GM21367 (cell line): ENCODE measurements around the gene CD300E.
"Not testable (repeated sequence)": the region's sequence is repeated elsewhere in the genome, so short reads cannot be mapped to it uniquely, and the experiment has no call there.

Source experiments
- ATAC-seq: cut with Tn5 transposase; IDR thresholded peaks from one replicate; pipeline ENCODE4 v1.9.1; 2021; ENCODE audit not compliant: unreplicated experiment

CD300E gene

DNA sequence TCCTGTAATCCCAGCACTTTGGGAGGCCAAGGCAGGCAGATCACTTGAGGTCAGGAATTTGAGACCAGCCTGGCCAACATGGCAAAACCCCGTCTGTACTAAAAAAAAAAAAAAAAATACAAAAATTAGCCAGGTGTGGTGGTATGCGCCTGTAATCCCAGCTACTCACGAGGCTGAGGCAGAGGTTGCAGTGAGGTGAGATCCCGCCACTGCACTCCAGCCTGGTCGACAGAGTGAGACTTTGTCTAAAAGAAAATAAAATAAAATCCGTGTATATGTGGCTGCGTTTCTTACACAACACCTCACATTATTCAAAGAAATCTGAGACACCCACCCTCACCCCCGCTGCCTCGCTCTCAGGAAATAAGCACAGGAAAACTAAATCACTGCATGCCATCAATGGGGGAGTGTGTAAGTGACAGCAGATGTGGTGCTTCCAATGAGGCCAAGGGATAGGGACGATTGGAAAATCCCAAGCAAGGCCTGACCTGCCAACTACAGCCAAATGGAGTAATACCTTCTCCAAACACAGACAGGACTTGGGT lies 13.1 kb upstream of the CD300E start:
- ATAC-seq = not testable (repeated sequence)

DNA sequence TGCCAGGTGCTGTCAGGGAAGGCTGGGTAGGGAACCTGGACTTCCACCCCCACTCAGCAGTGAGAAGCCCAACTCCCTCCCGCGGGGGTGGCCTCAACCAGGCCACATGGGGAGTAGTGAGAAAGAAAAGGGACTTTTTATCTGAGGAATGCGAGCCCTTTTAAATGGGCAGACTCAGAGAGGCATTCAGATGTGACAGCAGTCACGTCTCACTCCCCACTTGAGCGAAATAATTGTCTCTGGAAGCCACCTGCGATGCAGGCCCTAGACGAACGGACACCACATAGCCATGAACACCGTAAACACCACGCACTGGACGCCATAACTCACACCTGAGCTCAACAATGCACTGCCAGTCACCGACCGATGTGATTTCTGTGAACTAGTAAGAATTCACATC lies 11.9 kb upstream of the CD300E start:
- no peak for ATAC-seq

DNA sequence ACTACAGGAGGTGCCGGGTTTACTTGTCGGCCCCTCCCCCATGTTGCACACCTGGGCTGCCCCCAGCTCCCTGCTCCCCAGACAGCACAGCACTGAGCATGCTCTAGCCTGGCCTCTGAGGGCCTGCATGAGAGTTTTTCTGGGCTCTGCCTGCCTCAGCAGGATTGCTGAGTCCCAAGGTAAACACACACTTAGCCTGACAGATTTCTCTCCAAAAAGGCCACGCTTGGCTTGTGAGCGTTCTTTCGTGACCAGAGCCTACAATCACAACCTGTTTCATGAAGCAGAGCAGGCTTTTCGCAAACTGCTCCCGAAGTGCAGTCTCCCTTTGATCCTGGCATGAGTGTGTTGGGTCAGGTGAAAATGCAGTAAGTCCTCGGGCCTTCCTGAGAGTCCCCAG lies 9.8 kb upstream of the CD300E start:
- ATAC-seq = no peak

DNA sequence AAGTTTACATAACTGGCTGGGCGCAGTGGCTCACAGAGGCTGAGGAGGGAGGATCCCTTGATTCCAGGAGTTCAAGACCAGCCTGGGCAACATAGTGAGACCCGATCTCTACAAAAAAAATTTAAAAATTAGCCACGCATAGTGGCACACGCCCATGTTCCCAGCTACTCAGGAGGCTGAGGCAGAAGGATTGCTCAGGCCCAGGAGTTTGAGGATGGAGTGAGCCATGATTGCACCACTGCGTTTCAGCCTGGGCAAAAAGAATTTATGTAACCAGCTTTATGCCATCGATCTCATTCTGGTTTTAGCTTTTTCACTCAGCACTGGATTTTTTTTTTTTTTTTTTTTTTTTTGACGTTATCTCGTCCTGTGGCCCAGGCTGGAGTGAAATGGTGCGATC lies 9.1 kb upstream of the CD300E start:
- no peak for ATAC-seq

GRCh38 chr17:74631468-74632450 lies 8.2 kb upstream of the CD300E start:
- no peak for ATAC-seq

GRCh38 chr17:74630251-74630650 lies 6.7 kb upstream of the CD300E start:
- ATAC-seq = not testable (repeated sequence)

- no peak for ATAC-seq
These were observed 2.1 kb upstream of the CD300E start for GRCh38 chr17:74625661-74626060.

DNA sequence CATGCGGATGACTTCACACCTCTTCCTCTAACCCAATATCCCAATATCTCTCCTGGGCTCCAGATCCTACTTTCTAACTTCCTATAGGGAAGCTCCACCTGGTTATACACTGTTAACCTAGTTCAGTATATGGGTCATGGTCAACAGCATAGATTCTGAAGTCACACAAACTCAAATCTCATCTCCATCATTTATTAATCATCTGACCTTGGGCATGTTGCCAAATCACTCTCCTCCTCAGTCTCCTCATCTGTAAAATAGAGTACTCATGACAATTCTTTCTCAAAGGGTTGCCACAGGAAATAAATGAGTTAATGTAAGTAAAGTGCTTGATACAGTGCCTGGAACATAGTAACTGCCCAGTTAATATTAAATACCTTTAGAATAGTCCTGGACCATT lies 593 bp upstream of the CD300E start:
- no peak for ATAC-seq

DNA sequence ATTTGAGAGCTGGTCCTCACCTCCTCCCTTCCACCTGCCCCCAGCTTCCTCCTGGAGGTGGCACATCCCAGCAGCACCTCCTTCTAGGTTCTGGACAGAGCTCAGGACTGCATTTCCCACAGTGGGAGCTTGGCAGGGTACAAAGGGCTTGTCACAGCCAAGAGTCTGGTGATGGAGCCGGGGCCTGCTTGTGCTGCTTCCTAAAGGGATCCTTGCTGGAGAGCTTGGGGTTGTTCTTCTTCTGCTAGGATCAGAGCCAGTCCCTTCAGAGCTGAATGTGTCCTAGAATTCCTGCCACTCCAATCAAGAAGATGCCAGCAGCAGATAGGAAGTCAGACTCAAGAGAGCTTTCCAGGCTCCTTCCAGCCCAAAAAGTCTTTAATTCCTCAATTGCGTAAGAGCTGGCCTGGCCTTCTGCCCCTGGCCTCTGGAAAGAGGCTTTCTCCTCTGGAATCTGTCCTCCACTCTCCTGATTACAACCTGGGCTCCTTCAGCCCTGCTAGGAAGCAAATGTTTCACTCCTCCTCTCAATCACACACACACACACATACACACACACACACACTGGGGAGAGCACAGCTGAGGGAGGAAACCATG lies 4.4 kb downstream of the CD300E start:
- ATAC-seq = no peak

DNA sequence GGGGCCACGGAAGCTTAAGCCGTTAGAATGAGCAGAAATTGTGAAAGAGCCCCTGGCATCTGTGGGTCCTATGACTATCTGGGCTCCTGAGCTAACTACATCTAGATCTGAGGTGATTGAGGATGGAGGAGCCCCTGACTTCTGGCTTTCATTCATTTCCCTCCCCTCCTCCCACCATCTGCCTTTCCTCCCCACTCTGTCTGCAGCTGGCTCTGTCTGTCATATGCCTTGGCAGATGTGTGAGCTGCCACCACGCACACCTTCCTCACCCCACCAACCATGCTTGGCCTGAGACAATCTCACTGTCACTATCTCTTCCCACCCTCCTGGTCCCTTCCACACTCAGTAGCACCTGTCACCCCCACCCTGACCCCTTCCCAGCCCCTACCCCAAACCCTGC lies 5.1 kb downstream of the CD300E start:
- ATAC-seq = no peak

DNA sequence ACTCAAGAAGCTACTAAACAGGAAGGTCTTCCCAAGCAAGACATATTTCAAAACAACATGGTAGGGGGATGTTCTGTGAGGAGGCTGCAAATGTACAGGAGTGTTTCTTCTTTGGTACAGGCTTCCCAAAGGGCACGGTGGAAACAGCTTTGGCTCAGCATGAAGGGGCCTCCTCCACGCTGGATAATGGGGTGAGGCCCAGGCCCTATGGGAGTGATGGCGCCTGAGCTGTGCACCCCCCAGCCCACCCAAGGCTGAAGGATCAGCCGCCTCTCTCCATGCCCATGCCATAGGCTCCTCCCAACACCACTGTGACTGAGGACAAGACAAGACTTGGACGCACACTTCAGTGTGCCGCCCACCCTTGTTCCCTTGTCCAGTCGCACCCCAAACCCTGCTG lies 6.8 kb downstream of the CD300E start:
- no peak for ATAC-seq

GRCh38 chr17:74612046-74612445 lies 11.5 kb downstream of the CD300E start:
- no peak for ATAC-seq

DNA sequence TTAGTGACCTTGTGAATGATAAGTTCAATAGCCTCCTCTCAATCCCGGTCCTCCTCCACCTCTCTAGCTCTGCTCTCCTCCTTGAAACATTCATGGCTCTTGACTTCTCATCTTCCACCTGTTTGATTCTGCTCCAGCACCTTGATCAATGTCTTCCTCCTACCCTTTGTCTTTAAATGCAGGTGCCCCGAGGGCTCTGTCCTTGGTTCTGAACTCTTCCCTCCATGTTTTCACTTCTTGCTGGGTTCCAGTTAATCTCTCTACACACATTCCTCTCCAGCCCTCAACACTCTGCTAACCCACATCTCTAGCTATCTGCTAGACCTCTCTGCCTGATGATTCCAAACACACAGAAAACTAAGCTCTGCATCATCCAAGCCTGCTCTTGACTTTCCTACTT lies 13.4 kb downstream of the CD300E start:
- ATAC-seq = no peak

- no peak for ATAC-seq
These were observed 15.0 kb downstream of the CD300E start for GRCh38 chr17:74608511-74608910.

- no peak for ATAC-seq
These were observed 16.3 kb downstream of the CD300E start for GRCh38 chr17:74607221-74607620.

GRCh38 chr17:74606050-74606449 lies 17.5 kb downstream of the CD300E start:
- no peak for ATAC-seq

DNA sequence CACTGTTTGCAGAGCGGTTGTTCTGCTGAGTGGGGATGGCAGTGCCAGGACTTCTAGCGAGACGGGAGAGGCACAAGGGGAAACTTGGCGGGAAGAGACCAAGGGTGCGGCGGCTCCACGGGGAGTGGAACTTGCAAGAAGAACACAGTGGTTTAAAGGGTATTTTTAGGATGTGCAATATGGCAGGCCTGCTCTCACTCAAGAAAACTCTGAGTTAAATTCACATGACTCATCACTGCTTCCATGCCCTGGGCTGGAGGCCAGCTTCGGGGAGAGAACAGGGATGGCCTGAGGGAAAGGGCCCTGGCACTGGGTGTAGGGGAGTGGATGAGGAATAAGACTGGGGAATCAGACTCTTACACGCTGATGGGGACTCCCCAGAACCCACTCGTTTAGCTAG lies 18.2 kb downstream of the CD300E start:
- ATAC-seq = no peak

- no peak for ATAC-seq
These were observed 18.8 kb downstream of the CD300E start for GRCh38 chr17:74604761-74605160.

DNA sequence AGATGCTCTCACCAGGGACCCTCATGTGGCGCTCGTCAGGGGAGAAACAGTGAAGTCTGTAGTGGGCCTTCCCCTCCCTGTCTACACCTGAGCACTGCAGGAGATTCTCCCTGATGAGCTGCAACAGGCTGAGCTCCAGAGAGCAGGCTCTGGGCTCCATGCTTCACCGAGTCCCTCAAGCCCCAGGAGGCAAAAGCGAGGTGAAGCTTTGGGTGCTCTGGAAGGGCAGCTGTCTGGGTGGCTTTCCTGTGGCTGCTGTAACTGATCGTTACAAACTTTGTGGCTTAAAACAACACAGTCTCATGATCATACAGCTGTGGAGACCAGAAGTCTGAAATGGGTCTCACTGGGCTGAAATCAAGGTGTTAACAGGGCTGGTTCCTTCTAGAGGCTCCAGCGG lies 19.3 kb downstream of the CD300E start:
- no peak for ATAC-seq

GRCh38 chr17:74603746-74604145 lies 19.8 kb downstream of the CD300E start:
- ATAC-seq = no peak

DNA sequence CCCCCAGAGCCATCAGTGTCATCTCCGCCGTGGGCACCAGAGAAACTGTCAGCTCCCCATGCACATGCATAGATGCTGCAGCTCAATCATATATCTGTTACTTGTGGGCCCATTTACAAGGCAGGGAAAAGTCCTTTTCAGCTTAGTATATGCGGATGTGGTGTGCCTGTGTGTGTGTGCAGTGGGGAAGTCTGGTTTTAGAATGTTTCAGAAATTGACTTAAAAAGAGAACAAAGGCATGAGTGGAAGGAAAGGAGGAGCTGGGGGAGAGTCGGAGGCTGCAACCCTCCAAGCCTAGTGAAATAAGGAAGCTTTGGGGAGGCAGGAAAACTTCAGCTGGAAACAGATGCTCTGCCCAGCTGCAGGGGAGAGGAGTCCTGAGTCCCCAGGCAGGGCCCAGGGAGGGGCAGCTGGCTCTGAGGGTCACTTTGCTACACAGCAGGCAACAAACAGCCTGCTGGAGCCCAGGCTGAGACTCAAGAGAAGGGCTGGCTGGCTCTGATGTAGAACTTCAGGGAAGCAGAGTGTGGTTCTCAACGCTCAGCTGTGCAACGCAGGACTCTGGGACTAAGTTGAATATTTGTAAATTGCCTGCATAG lies 20.4 kb downstream of the CD300E start:
- ATAC-seq = no peak
